Stimulated activated naive CD8-positive, alpha-beta T cell treated with anti-CD3 and anti-CD28 coated beads, Interleukin-15, amount 100 ng/mL, for 72 hours (primary cell): ENCODE measurements around the gene CDKN2AIPNL.
"Not testable (repeated sequence)": the region's sequence is repeated elsewhere in the genome, so short reads cannot be mapped to it uniquely, and the experiment has no call there.

Experiments used
- ATAC-seq: fragments of 150-1000 bp; cut with Tn5 transposase; 2 replicates; pipeline ENCODE4 v1.10.0; 2021; ENCODE audit warnings: mild to moderate bottlenecking, moderate library complexity
- DNase-seq, 2 donors: peaks; one replicate each; pipeline ENCODE4 v3.0.0; 2021 to 2022
- H3K27ac Mint-ChIP-seq, 2 donors: one replicate each; pipeline ENCODE4 v1.8.0; 2022; ENCODE audit warnings: mild to moderate bottlenecking in 2 of 2, mixed read lengths in 2 of 2, moderate library complexity in 2 of 2
- H3K27me3 Mint-ChIP-seq: one replicate; pipeline ENCODE4 v1.8.0; 2022; ENCODE audit warnings: mixed read lengths
- H3K4me1 Mint-ChIP-seq: one replicate; pipeline ENCODE4 v1.8.0; 2022; ENCODE audit warnings: mild to moderate bottlenecking, mixed read lengths
- H3K4me3 Mint-ChIP-seq, 2 donors: one replicate each; pipeline ENCODE4 v1.8.0; 2022; ENCODE audit warnings: mild to moderate bottlenecking in 2 of 2, mixed read lengths in 2 of 2, moderate library complexity in 1 of 2
- H3K9me3 Mint-ChIP-seq, 2 donors: one replicate each; pipeline ENCODE4 v1.8.0; 2022; ENCODE audit warnings: mixed read lengths in 2 of 2

CDKN2AIPNL gene

DNA sequence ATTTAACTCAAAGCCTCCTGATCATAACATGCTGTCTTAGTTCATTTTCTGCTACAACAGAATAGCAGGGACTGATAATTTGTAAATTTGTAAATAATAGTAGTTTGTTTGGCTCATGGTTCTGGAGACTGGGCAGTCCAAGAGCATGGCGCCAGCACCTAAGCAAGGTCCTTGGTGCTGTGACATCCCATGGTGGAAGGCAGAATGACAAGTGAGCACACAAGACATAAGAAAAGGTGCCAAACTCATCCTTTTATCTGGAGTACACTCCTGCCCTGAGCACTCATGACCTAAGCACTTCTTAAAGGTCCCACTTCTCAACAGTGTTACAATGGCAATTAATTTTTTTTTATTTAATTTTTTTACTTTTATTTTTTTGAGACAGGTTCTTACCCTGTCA, 24.2 kb downstream of the CDKN2AIPNL start:
- no peak for DNase-seq
- Mint-ChIP-seq H3K27me3 (no peaks in the 10 kb centered on the region), H3K27ac (no peak overlapping the region), H3K4me1 (peaks cover 24% of the 10 kb centered on the region), H3K4me3 (no peak overlapping the region), H3K9me3 (no peaks in the 10 kb centered on the region)
- no peak for ATAC-seq

DNA sequence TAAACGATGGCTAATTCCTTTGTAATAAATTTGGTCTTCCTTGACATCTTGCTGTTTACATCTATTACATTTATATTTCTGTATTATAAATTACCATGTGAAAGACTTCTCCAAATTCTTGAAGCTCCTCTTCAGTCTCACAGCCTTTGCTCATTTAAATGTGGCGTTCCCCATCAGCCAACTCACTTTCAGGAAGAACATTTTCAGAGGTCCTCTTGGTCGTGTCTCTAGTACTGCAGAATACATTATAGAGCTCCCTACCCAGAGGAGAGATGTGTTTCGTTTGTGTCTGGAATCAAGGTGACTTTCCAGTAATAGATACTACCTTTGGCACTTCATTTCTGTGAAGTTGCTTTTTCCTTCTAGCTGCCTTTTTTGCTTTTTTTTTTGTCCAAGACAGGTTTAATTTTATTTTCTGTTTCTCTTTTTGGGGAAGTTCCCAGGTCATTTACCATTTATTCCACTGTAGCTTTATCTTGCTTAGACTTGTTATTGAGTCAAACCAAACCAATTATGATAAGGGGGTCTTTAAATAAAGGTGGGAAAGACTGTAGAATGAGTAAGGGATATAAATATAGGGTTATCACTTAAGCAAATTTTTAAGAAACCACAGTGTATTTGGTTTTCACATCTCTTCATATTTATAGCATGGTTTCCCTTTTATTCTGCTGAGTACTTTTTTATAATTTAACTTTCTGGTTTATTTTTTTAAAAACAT, 27.5 kb downstream of the CDKN2AIPNL start:
- Mint-ChIP-seq H3K4me3 (peak overlapping the region; percentile 45 to 63), H3K27ac (peak overlapping the region; percentile 38 to 72)

DNA sequence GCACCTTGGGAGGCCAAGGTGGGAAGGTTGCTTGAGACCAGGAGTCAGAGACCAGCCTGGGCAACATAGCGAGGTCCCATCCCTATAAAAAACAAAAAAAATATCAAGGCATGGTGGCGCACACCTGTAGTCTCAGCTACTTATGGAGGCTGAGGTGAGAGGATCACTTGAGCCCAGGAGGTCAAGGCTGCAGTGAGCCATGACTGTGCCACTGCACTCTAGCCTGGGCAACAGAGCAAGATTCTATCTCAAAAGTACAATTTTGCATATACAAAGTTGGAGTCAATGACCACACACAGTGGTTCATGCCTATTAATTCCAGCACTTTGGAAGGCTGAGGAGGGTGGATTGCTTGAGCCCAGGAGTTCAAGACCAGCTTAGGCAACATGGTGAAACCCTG, 29.5 kb downstream of the CDKN2AIPNL start:
- not testable (repeated sequence) for H3K27me3 Mint-ChIP-seq, H3K4me3 Mint-ChIP-seq, ATAC-seq, H3K9me3 Mint-ChIP-seq, DNase-seq
- H3K4me1 Mint-ChIP-seq = peaks cover 52% of the 10 kb centered on the region
- peak overlapping the region in 1 of 2 donors; percentile 48 for H3K27ac Mint-ChIP-seq

More for the DNA sequence above, 27.5 kb downstream of the CDKN2AIPNL start:
- peaks cover 39% of the 10 kb centered on the region for H3K4me1 Mint-ChIP-seq
- H3K9me3 Mint-ChIP-seq = no peaks in the 10 kb centered on the region
- no peak for DNase-seq
- ATAC-seq = no peak
- no peaks in the 10 kb centered on the region for H3K27me3 Mint-ChIP-seq

- ATAC-seq (no peak), DNase-seq (no peak)
- Mint-ChIP-seq H3K27me3 (no peaks in the 10 kb centered on the region), H3K9me3 (no peaks in the 10 kb centered on the region), H3K27ac (peak overlapping the region in 1 of 2 donors; percentile 19), H3K4me1 (peaks cover 63% of the 10 kb centered on the region), H3K4me3 (no peak overlapping the region)
These were observed 31.3 kb downstream of the CDKN2AIPNL start for GRCh38 chr5:134380346-134380745.

DNA sequence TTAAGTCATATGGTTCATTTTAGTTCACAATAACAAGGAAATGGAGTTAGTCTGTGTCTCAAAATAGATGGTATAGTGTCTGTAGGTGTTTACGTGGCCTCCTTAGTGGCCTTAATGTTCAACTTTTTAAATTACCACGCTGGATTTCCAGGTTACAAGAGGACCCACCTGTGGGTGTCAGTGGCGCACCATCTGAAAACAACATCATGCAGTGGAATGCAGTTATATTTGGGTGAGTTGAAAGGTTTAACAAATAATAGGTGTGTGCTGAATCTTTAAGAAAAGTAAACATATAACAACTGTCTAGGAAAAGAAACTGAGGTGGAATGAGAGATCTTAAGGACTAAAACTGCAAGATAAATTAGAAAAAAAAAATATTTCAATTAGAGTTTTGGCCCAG, 37.4 kb downstream of the CDKN2AIPNL start:
- Mint-ChIP-seq H3K27me3 (no peaks in the 10 kb centered on the region), H3K27ac (no peak overlapping the region), H3K4me1 (peaks cover 69% of the 10 kb centered on the region), H3K9me3 (no peaks in the 10 kb centered on the region), H3K4me3 (peak overlapping the region in 1 of 2 donors; percentile 51)
- DNase-seq (no peak), ATAC-seq (no peak)

DNA sequence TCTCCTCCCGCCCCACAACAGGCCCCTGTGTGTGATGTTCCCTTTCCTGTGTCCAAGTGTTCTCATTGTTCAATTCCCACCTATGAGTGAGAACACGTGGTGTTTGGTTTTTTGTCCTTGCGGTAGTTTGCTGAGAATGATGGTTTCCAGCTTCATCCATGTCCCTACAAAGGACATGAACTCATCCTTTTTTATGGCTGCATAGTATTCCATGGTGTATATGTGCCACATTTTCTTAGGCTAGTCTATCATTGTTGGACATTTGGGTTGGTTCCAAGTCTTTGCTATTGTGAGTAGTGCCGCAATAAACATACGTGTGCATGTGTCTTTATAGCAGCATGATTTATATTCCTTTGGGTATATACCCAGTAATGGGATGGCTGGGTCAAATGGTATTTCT, 38.0 kb downstream of the CDKN2AIPNL start:
- H3K4me3 Mint-ChIP-seq = peak overlapping the region; percentile 29 to 82
- H3K4me1 Mint-ChIP-seq = peaks cover 63% of the 10 kb centered on the region
- DNase-seq, H3K27ac Mint-ChIP-seq, ATAC-seq, H3K9me3 Mint-ChIP-seq, H3K27me3 Mint-ChIP-seq: not testable (repeated sequence)

GRCh38 chr5:134371834-134372340, 39.8 kb downstream of the CDKN2AIPNL start:
- Mint-ChIP-seq H3K27me3 (no peaks in the 10 kb centered on the region), H3K27ac (peak overlapping the region; percentile 99 to 100), H3K4me1 (peaks cover 62% of the 10 kb centered on the region), H3K4me3 (peak overlapping the region; percentile 82 to 98), H3K9me3 (no peaks in the 10 kb centered on the region)
- ATAC-seq (no peak), DNase-seq (peak; percentile 40 to 43)

DNA sequence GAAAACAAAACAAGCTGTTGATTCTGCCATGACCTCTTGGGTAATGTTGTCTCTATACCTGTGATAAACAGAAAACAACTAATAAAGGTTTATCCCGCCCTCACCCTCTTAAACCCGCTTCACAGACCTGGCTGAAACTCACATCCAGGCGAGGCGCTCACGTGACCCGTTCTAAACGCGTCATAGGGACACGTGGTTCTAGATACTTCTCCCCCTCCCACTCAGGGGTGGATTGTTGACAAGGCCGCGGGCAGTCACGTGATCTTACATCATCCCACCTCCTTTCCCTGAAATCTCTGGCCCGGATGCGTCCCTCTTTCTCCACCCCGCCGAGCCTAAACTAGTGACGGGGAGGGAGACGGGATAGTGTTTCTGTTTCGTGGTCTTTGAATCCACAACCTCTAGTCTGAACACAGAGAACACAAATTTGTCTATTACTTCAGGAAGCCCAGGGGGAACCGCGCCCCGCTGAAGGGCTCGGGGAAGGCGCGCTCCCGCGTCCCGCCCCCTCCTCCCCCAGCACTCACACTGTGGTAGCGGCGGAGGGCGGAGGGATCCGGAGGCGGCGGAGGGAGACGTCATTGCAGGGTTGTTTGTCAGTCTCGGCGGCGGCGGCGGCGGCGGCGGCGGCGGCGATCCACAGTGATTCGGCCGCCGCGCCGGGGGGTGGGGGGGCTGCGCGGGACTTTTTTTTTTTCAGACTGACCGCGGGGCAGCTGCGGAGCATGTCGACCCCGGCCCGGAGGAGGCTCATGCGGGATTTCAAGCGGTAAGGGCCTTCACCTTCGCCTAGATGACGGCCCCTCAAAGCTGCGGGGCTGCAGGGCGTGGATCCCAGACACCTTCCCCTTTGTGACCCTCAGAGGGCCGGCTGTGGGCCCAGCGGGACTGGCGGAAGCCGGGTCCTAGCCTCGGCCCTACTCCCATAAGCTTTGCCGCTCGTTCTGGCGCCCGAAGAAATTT, 40.5 kb downstream of the CDKN2AIPNL start, which contains the start of gene UBE2B:
Gene UBE2B (plus strand): TSS at position 699 of the 963 bp plus-strand sequence. CDS start 27 bp downstream, at position 726.
- peak; percentile 96 to 97 for DNase-seq
- no peaks in the 10 kb centered on the region for H3K27me3 Mint-ChIP-seq
- peak within 1 kb of the TSS; percentile 82 to 98 for H3K4me3 Mint-ChIP-seq
- H3K27ac Mint-ChIP-seq = peak within 1 kb of the TSS; percentile 99 to 100
- peaks cover 66% of the 10 kb centered on the region for H3K4me1 Mint-ChIP-seq
- ATAC-seq = peak; percentile 81
- H3K9me3 Mint-ChIP-seq = no peaks in the 10 kb centered on the region

- H3K27ac Mint-ChIP-seq = peak overlapping the region; percentile 99 to 100
- DNase-seq (no peak), ATAC-seq (peak; percentile 17)
- H3K9me3 Mint-ChIP-seq = no peaks in the 10 kb centered on the region
- no peaks in the 10 kb centered on the region for H3K27me3 Mint-ChIP-seq
- peaks cover 65% of the 10 kb centered on the region for H3K4me1 Mint-ChIP-seq
- peak overlapping the region; percentile 82 to 98 for H3K4me3 Mint-ChIP-seq
These were observed 41.3 kb downstream of the CDKN2AIPNL start for GRCh38 chr5:134370311-134370870.

- Mint-ChIP-seq H3K27me3 (no peaks in the 10 kb centered on the region), H3K4me3 (no peak overlapping the region), H3K4me1 (peaks cover 34% of the 10 kb centered on the region), H3K27ac (no peak overlapping the region), H3K9me3 (no peaks in the 10 kb centered on the region)
- ATAC-seq (no peak), DNase-seq (no peak)
These were observed 46.1 kb downstream of the CDKN2AIPNL start for GRCh38 chr5:134365604-134366003.

DNA sequence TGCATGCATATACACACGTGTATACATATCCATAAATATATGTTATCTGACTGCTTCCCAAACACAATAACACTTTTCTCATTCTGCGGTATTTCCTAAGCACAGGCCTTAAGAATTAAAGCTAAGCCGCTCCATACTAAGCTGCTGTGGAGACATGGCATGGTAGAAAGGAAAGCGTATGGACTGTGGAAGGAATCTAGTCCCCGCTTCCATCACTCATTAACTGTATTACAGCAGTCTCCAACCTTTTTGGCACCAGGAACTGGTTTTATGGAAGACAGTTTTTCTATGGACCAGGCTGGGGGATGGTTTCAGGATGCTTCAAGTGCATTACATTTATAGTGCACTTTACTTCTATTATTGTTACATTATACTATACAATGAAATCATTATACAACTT, 56.0 kb downstream of the CDKN2AIPNL start:
- H3K27me3 Mint-ChIP-seq = no peaks in the 10 kb centered on the region
- H3K27ac Mint-ChIP-seq = no peak overlapping the region
- H3K4me3 Mint-ChIP-seq = no peak overlapping the region
- ATAC-seq (no peak), DNase-seq (no peak)
- H3K4me1 Mint-ChIP-seq = no peaks in the 10 kb centered on the region
- no peaks in the 10 kb centered on the region for H3K9me3 Mint-ChIP-seq
